Activated B cell treated with CpG ODN at 0.5 μM for 24 hours (primary cell): ENCODE data around the gene FAM111B. TPM values are rescaled to one million over a fixed set of nuclear protein-coding genes. Genes with fewer than 3 reads are reported as not detected.
A peak's percentile ranks its signal among the peaks of the same experiment; 100 is the strongest.
"Not testable (repeated sequence)": the region's sequence is repeated elsewhere in the genome, so short reads cannot be mapped to it uniquely, and the experiment has no call there.

ENCODE experiments used
- ATAC-seq: fragments of 200-7000 bp; cut with Tn5 transposase; one replicate; pipeline ENCODE4 v1.10.0; 2021; ENCODE audit warnings: low read depth, mild to moderate bottlenecking, moderate library complexity
- CTCF ChIA-PET: fragments of 350-600 bp; sonication (Branson Sonifier 250); formaldehyde crosslinking; loops from one replicate; lab custom pipeline; 2021; ENCODE audit warnings: antibody characterized with exemption; lab: Charles Lee
- POLR2A ChIA-PET: fragments of 350-600 bp; sonication (Branson Sonifier 250); formaldehyde crosslinking; loops from one replicate; lab custom pipeline; 2021; ENCODE audit warnings: antibody characterized with exemption; lab: Charles Lee
- DNase-seq: peaks from one replicate; pipeline ENCODE4 v3.0.0; 2022
- H3K27ac Mint-ChIP-seq: one replicate; pipeline ENCODE4 v1.8.0; 2020; ENCODE audit warnings: mixed read lengths
- H3K27me3 Mint-ChIP-seq: one replicate; pipeline ENCODE4 v1.8.0; 2021; ENCODE audit warnings: mixed read lengths
- H3K36me3 Mint-ChIP-seq: one replicate; pipeline ENCODE4 v1.8.0; 2021; ENCODE audit warnings: low read depth, mixed read lengths
- H3K4me1 Mint-ChIP-seq: one replicate; pipeline ENCODE4 v1.8.0; 2021; ENCODE audit warnings: mixed read lengths
- H3K4me3 Mint-ChIP-seq: one replicate; pipeline ENCODE4 v1.8.0; 2020; ENCODE audit warnings: mild to moderate bottlenecking, mixed read lengths
- H3K9me3 Mint-ChIP-seq: one replicate; pipeline ENCODE4 v1.8.0; 2020; ENCODE audit warnings: mixed read lengths
- intact Hi-C: fragments of 100-400 bp; cut with micrococcal nuclease; formaldehyde crosslinking; loops from one replicate; pipeline ENCODE4 v1.15.1; 2024
- total RNA-seq: library from RNA; stranded (reverse); gene quantifications from 2 replicates; pipeline ENCODE4 v1.2.3, GENCODE V29; 2022
- TF ChIP-seq, protein P1 (sequence below): fragments of 200-600 bp; IDR thresholded peaks from one replicate; pipeline ENCODE4 v1.8.0; 2022; ENCODE audit warnings: antibody characterized with exemption, mild to moderate bottlenecking

The FAM111B gene
- total RNA-seq, 1 donor from 2014 or later: 48.0 TPM

- Mint-ChIP-seq H3K4me3 (peak overlapping the region; percentile 92), H3K36me3 (peaks cover 23% of the 10 kb centered on the region), H3K4me1 (peaks cover 94% of the 10 kb centered on the region), H3K27ac (peak overlapping the region; percentile 95), H3K9me3 (no peaks in the 10 kb centered on the region), H3K27me3 (no peaks in the 10 kb centered on the region)
- ATAC-seq: peak; percentile 81
- POLR2A ChIA-PET: interaction anchor here (0.6 to 2.7 kb wide), 18 partner anchors 9 to 529 kb away, joined by 3 to 16 read pairs (median 4); partner anchors contain the start of genes DTX4 and LPXN
- CTCF ChIA-PET: interaction anchor here (0.6 to 5.1 kb wide), 9 partner anchors 26 to 176 kb away, joined by 3 to 29 read pairs (median 4); no protein-coding TSS in a partner anchor
- intact Hi-C loops: loop anchor here (1.0 to 2.0 kb wide), 9 partner anchors 14 to 523 kb away; partner anchors contain the start of gene ZFP91
- TF ChIP-seq, protein P1, sequence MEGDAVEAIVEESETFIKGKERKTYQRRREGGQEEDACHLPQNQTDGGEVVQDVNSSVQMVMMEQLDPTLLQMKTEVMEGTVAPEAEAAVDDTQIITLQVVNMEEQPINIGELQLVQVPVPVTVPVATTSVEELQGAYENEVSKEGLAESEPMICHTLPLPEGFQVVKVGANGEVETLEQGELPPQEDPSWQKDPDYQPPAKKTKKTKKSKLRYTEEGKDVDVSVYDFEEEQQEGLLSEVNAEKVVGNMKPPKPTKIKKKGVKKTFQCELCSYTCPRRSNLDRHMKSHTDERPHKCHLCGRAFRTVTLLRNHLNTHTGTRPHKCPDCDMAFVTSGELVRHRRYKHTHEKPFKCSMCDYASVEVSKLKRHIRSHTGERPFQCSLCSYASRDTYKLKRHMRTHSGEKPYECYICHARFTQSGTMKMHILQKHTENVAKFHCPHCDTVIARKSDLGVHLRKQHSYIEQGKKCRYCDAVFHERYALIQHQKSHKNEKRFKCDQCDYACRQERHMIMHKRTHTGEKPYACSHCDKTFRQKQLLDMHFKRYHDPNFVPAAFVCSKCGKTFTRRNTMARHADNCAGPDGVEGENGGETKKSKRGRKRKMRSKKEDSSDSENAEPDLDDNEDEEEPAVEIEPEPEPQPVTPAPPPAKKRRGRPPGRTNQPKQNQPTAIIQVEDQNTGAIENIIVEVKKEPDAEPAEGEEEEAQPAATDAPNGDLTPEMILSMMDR: no peak
- DNase-seq: peak; percentile 82
Measured at GRCh38 chr11:59102259-59102765, 4.7 kb upstream of the FAM111B start.

DNA sequence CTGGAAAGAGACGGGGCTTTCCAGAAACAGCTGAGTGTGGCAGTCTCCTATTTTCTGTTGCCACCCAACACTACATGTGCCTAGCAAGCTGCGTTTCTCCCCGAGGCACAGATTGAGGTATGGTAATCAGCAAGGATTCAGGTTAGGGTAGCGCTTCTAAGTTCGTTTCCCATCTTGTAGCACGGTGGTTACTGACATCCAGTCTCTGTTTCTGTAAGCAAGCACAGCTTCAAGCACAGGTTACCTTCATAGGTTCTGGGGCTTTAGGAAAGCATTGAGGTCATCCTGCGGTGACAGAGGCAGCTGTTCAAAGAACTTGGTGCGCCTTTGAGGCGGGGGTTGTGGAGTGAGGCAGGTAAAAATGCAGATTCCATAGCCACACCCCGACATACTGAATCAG, 684 bp downstream of the FAM111B start:
- peak overlapping the region; percentile 84 for H3K27ac Mint-ChIP-seq
- H3K4me1 Mint-ChIP-seq: peaks cover 77% of the 10 kb centered on the region
- H3K27me3 Mint-ChIP-seq, DNase-seq, H3K9me3 Mint-ChIP-seq: not testable (repeated sequence)
- H3K36me3 Mint-ChIP-seq: peaks cover 25% of the 10 kb centered on the region
- peak; percentile 22 for ATAC-seq
- CTCF ChIA-PET: interaction anchor here (0.9 to 2.9 kb wide), 6 partner anchors 11 to 149 kb away, joined by 3 to 21 read pairs (median 10); partner anchors contain the start of gene FAM111A
- POLR2A ChIA-PET: interaction anchor here (0.7 to 4.5 kb wide), 16 partner anchors 11 to 532 kb away, joined by 3 to 46 read pairs (median 5); partner anchors contain the start of genes FAM111A and LPXN
- intact Hi-C loops: loop anchor here (1.0 kb wide), 2 partner anchors 12 to 29 kb away; no protein-coding TSS in a partner anchor
- H3K4me3 Mint-ChIP-seq: peak overlapping the region; percentile 94

GRCh38 chr11:59112494-59112893, 5.5 kb downstream of the FAM111B start:
- no peaks in the 10 kb centered on the region for H3K27me3 Mint-ChIP-seq
- intact Hi-C loops: no loop called here
- TF ChIP-seq, protein P1: no peak
- DNase-seq: no peak
- no peak overlapping the region for H3K4me3 Mint-ChIP-seq
- H3K27ac Mint-ChIP-seq: no peak overlapping the region
- CTCF ChIA-PET: no interaction called here
- peaks cover 63% of the 10 kb centered on the region for H3K36me3 Mint-ChIP-seq
- no peak for ATAC-seq
- POLR2A ChIA-PET: interaction anchor here (0.6 kb wide), 1 partner anchor 46 kb away, joined by 3 read pairs; no protein-coding TSS in a partner anchor
- H3K4me1 Mint-ChIP-seq: peaks cover 32% of the 10 kb centered on the region
- H3K9me3 Mint-ChIP-seq: peaks cover 11% of the 10 kb centered on the region

- ATAC-seq: no peak
- intact Hi-C loops: no loop called here
- H3K4me1 Mint-ChIP-seq: peaks cover 14% of the 10 kb centered on the region
- TF ChIP-seq, protein P1: no peak
- no peaks in the 10 kb centered on the region for H3K27me3 Mint-ChIP-seq
- no peak overlapping the region for H3K4me3 Mint-ChIP-seq
- H3K9me3 Mint-ChIP-seq: peaks cover 20% of the 10 kb centered on the region
- no peak for DNase-seq
- CTCF ChIA-PET: no interaction called here
- peak overlapping the region; percentile 7 for H3K27ac Mint-ChIP-seq
- H3K36me3 Mint-ChIP-seq: peaks cover 76% of the 10 kb centered on the region
- POLR2A ChIA-PET: interaction anchor here (1.2 kb wide), 1 partner anchor 12 kb away, joined by 5 read pairs; no protein-coding TSS in a partner anchor
Measured at GRCh38 chr11:59114344-59114743, 7.3 kb downstream of the FAM111B start.

DNA sequence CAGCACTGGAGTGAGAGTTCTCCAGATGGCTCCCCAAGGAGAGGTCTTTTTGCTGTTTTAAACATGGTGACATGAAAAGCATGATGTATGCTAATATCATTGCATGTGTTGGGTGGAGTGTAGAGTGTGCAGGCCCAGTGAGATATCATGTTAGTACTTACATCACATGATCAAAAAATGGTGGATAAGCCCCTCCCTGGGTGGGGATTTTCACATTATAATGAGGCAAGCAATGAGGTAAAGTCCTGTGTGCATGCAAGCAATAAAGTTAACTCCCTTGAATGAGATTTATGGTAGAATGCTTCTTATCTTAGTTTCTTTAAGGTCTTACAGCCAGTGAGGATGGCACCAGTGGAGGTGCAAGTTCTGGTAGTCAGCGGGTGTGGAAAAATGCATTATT, 8.5 kb downstream of the FAM111B start:
- TF ChIP-seq, protein P1: no peak
- H3K4me1 Mint-ChIP-seq: peaks cover 6% of the 10 kb centered on the region
- no peak overlapping the region for H3K27ac Mint-ChIP-seq
- no peaks in the 10 kb centered on the region for H3K27me3 Mint-ChIP-seq
- DNase-seq (no peak), ATAC-seq (no peak)
- intact Hi-C loops: no loop called here
- no peak overlapping the region for H3K4me3 Mint-ChIP-seq
- peaks cover 22% of the 10 kb centered on the region for H3K9me3 Mint-ChIP-seq
- ChIA-PET CTCF (no interaction called here), POLR2A (no interaction called here)
- peaks cover 74% of the 10 kb centered on the region for H3K36me3 Mint-ChIP-seq
